ENCODE data around the gene ADCK1. TPM values are rescaled to one million over a fixed set of nuclear protein-coding genes. Genes with fewer than 3 reads are reported as not detected.
"Not testable (repeated sequence)": the region's sequence is repeated elsewhere in the genome, so short reads cannot be mapped to it uniquely, and the experiment has no call there.

Gene ADCK1
- total RNA-seq = 1 to 10 TPM; 7.0 to 7.3 TPM
- 1 to 10 TPM; 5.2 to 7.0 (median 6.8) TPM for polyA plus RNA-seq
- total RNA-seq = 8.7 to 15.8 (median 13.0) reads per million in 6 experiments

GRCh38 chr14:77799863-77800730 lies at the start of gene ADCK1:
Gene ADCK1 (plus strand): TSS chr14:77800109. CDS start chr14:77818979, 18,870 bp downstream.
- peak; percentile 91 to 92 for ATAC-seq
- Mint-ChIP-seq H3K36me3 (no peaks in the 10 kb centered on the region), H3K27me3 (no peaks in the 10 kb centered on the region), H3K9me3 (no peaks in the 10 kb centered on the region), H3K4me3 (peak within 1 kb of the TSS; percentile 84 to 91 (median 87)), H3K27ac (peak within 1 kb of the TSS; percentile 66 to 93 (median 88)), H3K4me1 (peaks cover 3 to 28% (median 14%) of the 10 kb centered on the region in 4 donors)
- DNase-seq = peak; percentile 69 to 91 (median 80)
- POLR2A ChIA-PET = interaction anchor here (0.6 to 1.9 kb wide), 4 partner anchors 9 to 94 kb away, joined by 3 to 15 read pairs (median 3); partner anchors contain the start of gene SNW1

GRCh38 chr14:77752266-77752665 lies 47.6 kb upstream of the ADCK1 start:
- Mint-ChIP-seq H3K4me1 (peaks cover 8 to 41% (median 37%) of the 10 kb centered on the region in 4 donors), H3K27ac (no peak overlapping the region), H3K27me3 (no peaks in the 10 kb centered on the region), H3K9me3 (no peaks in the 10 kb centered on the region), H3K4me3 (no peak overlapping the region), H3K36me3 (peaks cover 6 to 81% (median 24%) of the 10 kb centered on the region in 3 donors)
- no peak for ATAC-seq
- no peak for DNase-seq
- POLR2A ChIA-PET = interaction anchor here (0.9 kb wide), 1 partner anchor 9 kb away, joined by 5 read pairs; the partner anchor contains the start of gene SNW1

- POLR2A ChIA-PET = interaction anchor here (0.9 kb wide), 1 partner anchor 8 kb away, joined by 5 read pairs; the partner anchor contains the start of gene SNW1
- Mint-ChIP-seq H3K36me3 (peaks cover 6 to 82% (median 24%) of the 10 kb centered on the region in 3 donors), H3K27ac (peak overlapping the region in 3 of 10 donors; percentile 24 to 50 (median 41)), H3K4me1 (peaks cover 14 to 48% (median 44%) of the 10 kb centered on the region in 4 donors), H3K27me3 (no peaks in the 10 kb centered on the region), H3K9me3 (no peaks in the 10 kb centered on the region), H3K4me3 (peak overlapping the region in 4 of 10 donors; percentile 2 to 39 (median 30))
- no peak for ATAC-seq
- no peak for DNase-seq
Measured at GRCh38 chr14:77752799-77753516, 47.0 kb upstream of the ADCK1 start.

- peak; percentile 89 for ATAC-seq
- H3K36me3 Mint-ChIP-seq = peaks cover 0 to 21% (median 1%) of the 10 kb centered on the region in 3 donors
- peaks cover 17 to 52% (median 42%) of the 10 kb centered on the region in 4 donors for H3K4me1 Mint-ChIP-seq
- H3K4me3 Mint-ChIP-seq = peak within 1 kb of the TSS; percentile 93 to 98 (median 96)
- POLR2A ChIA-PET = interaction anchor here (0.5 to 2.3 kb wide), 8 partner anchors 8 to 439 kb away, joined by 3 to 15 read pairs (median 4); partner anchors contain the start of genes ADCK1, ALKBH1, GSTZ1 and POMT2
- DNase-seq = peak; percentile 82 to 96 (median 90)
- peak within 1 kb of the TSS; percentile 94 to 99 (median 99) for H3K27ac Mint-ChIP-seq
- H3K9me3 Mint-ChIP-seq = no peaks in the 10 kb centered on the region
- H3K27me3 Mint-ChIP-seq = no peaks in the 10 kb centered on the region
Measured at GRCh38 chr14:77760381-77761204, 39.3 kb upstream of the ADCK1 start, which contains the start of gene SNW1. Gene SNW1 (minus strand): TSS chr14:77761156. CDS start chr14:77761127, 29 bp downstream.

GRCh38 chr14:77761205-77761931 lies 38.5 kb upstream of the ADCK1 start:
- H3K4me3 Mint-ChIP-seq = peak overlapping the region; percentile 93 to 98 (median 96)
- ATAC-seq (peak; percentile 18 to 29), DNase-seq (no peak)
- peaks cover 0 to 14% (median 2%) of the 10 kb centered on the region in 3 donors for H3K36me3 Mint-ChIP-seq
- H3K4me1 Mint-ChIP-seq = peaks cover 17 to 45% (median 38%) of the 10 kb centered on the region in 4 donors
- H3K27ac Mint-ChIP-seq = peak overlapping the region; percentile 94 to 99 (median 99)
- POLR2A ChIA-PET = interaction anchor here (0.6 to 2.3 kb wide), 7 partner anchors 9 to 384 kb away, joined by 3 to 15 read pairs (median 5); partner anchors contain the start of genes ADCK1, ALKBH1, SAMD15 and SLIRP
- H3K27me3 Mint-ChIP-seq = no peaks in the 10 kb centered on the region
- no peaks in the 10 kb centered on the region for H3K9me3 Mint-ChIP-seq

DNA sequence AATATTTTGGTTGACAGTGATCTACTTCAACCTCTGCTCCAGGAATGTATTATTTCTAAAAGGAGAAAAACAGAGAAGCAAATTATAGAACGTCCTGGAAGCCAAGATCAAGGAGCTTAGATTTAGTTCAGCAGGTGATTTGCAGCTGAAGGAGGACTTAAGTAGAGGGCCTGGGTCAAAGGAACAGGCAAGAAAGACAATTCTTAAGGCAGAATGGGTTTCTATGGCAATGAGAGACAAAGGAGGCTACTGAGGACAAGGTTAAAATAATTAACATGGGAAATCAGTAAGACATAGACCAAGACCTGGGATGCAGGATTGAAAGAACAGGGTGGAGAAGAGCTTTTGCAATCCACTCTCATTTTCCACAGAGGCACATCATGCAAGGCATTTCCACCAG lies 36.6 kb upstream of the ADCK1 start:
- H3K4me3 Mint-ChIP-seq = no peak overlapping the region
- no peak overlapping the region for H3K27ac Mint-ChIP-seq
- H3K36me3 Mint-ChIP-seq = peaks cover 0 to 5% (median 2%) of the 10 kb centered on the region in 3 donors
- ATAC-seq = no peak
- DNase-seq = no peak
- no peaks in the 10 kb centered on the region for H3K27me3 Mint-ChIP-seq
- POLR2A ChIA-PET = no interaction called here
- H3K9me3 Mint-ChIP-seq = no peaks in the 10 kb centered on the region
- peaks cover 9 to 30% (median 22%) of the 10 kb centered on the region in 4 donors for H3K4me1 Mint-ChIP-seq

GRCh38 chr14:77763978-77764377 lies 35.9 kb upstream of the ADCK1 start:
- Mint-ChIP-seq H3K27me3 (no peaks in the 10 kb centered on the region), H3K9me3 (no peaks in the 10 kb centered on the region), H3K4me1 (peaks cover 4 to 23% (median 15%) of the 10 kb centered on the region in 4 donors), H3K4me3 (no peak overlapping the region), H3K27ac (no peak overlapping the region), H3K36me3 (peaks cover 0 to 2% (median 0%) of the 10 kb centered on the region in 3 donors)
- ATAC-seq = no peak
- no peak for DNase-seq
- POLR2A ChIA-PET = interaction anchor here (1.0 kb wide), 1 partner anchor 36 kb away, joined by 3 read pairs; the partner anchor contains the start of gene ADCK1

DNA sequence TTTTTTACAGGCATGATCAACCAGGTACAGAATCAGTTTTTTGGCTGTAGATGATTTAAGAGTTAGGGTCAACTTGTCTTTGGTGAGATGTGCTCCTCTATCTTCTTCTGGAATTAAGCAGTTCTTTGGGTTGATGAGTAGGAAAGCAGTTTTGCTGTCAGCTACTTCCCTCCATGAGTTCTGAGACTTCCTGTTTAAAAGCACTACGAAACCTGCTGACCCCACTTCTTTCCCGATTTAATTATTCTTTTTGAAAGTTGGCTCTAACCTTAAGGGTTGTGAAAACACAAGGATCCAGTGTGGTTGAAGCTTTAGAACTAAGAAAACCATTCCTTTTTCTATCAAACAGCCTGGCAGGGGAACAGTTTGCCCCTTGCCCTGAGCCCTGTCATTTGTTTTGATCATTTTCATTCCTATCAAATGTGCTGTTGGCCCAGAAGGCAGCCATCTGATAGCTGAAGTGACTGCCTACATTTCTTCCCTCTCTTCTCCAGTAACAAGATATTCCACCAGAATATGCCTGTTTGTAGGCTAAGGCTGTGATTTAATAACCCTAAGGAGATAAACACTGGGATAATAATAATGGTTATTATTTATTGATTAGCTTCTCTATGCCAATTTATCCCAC lies 31.4 kb upstream of the ADCK1 start:
- H3K27me3 Mint-ChIP-seq, DNase-seq, POLR2A ChIA-PET, H3K4me1 Mint-ChIP-seq, H3K4me3 Mint-ChIP-seq, H3K36me3 Mint-ChIP-seq, H3K9me3 Mint-ChIP-seq, ATAC-seq: not testable (repeated sequence)
- H3K27ac Mint-ChIP-seq = peak overlapping the region in 1 of 10 donors; percentile 81

GRCh38 chr14:77773966-77774365 lies 25.9 kb upstream of the ADCK1 start:
- ATAC-seq = not testable (repeated sequence)

GRCh38 chr14:77782202-77782601 lies 17.7 kb upstream of the ADCK1 start:
- Mint-ChIP-seq H3K4me1 (no peaks in the 10 kb centered on the region), H3K36me3 (no peaks in the 10 kb centered on the region), H3K27ac (no peak overlapping the region), H3K4me3 (no peak overlapping the region), H3K9me3 (no peaks in the 10 kb centered on the region), H3K27me3 (no peaks in the 10 kb centered on the region)
- DNase-seq = no peak
- POLR2A ChIA-PET = no interaction called here
- ATAC-seq = no peak

More at GRCh38 chr14:77773966-77774365, 25.9 kb upstream of the ADCK1 start:
- H3K4me3 Mint-ChIP-seq = peak overlapping the region in 1 of 10 donors; percentile 41
- H3K36me3 Mint-ChIP-seq, DNase-seq, H3K4me1 Mint-ChIP-seq, H3K27ac Mint-ChIP-seq, H3K27me3 Mint-ChIP-seq, POLR2A ChIA-PET, H3K9me3 Mint-ChIP-seq: not testable (repeated sequence)

DNA sequence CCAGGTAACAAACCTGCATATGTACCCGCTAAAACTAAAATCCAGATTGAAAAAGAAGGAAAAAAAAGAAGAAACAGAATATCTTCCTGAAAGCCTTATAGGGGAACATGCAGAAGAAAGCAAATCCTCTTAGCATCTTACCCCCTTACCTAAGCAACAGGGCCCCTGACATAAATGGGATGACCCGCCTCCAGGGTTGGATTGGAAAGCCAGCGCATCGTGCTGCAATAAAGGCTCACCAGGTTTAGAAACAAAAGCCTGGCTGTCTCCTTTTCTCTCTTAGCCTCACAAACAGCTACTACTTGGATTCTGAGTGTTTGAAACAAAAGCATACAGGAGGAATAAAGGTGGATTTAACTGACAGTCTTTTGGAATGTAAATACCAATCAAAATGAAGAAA lies 13.8 kb upstream of the ADCK1 start:
- H3K4me3 Mint-ChIP-seq = no peak overlapping the region

More for the DNA sequence above, 13.8 kb upstream of the ADCK1 start:
- ATAC-seq (no peak), DNase-seq (no peak)
- no peak overlapping the region for H3K27ac Mint-ChIP-seq
- H3K36me3 Mint-ChIP-seq = no peaks in the 10 kb centered on the region
- H3K4me1 Mint-ChIP-seq = no peaks in the 10 kb centered on the region
- POLR2A ChIA-PET = no interaction called here
- peaks cover 4 to 19% (median 10%) of the 10 kb centered on the region in 5 donors for H3K27me3 Mint-ChIP-seq
- H3K9me3 Mint-ChIP-seq = no peaks in the 10 kb centered on the region
